ENCODE data around the gene ATP8A2. TPM values are rescaled to one million over a fixed set of nuclear protein-coding genes. Genes with fewer than 3 reads are reported as not detected.

ATP8A2 gene
- total and polyA plus RNA-seq, 3 donors from 2014 or later: 14.2 to 38.3 (median 16.5) TPM

GRCh38 chr13:25379011-25379410, 7.2 kb downstream of the ATP8A2 start:
- no peaks in the 10 kb centered on the region for H3K27me3 ChIP-seq
- WGBS, 2 donors: 29 to 36% methylated on average over 1 of the region's 1 CpG
- H3K36me3 ChIP-seq (ENCODE audit: low read depth, missing control alignments): no peaks in the 10 kb centered on the region
- H3K27ac ChIP-seq: no peak overlapping the region
- H3K4me3 ChIP-seq: no peak overlapping the region
- no peaks in the 10 kb centered on the region for H3K9me3 ChIP-seq
- TF ChIP-seq POLR2A (IDR thresholded peaks at IDR 0.05): no peak
- TF ChIP-seq, protein P1, sequence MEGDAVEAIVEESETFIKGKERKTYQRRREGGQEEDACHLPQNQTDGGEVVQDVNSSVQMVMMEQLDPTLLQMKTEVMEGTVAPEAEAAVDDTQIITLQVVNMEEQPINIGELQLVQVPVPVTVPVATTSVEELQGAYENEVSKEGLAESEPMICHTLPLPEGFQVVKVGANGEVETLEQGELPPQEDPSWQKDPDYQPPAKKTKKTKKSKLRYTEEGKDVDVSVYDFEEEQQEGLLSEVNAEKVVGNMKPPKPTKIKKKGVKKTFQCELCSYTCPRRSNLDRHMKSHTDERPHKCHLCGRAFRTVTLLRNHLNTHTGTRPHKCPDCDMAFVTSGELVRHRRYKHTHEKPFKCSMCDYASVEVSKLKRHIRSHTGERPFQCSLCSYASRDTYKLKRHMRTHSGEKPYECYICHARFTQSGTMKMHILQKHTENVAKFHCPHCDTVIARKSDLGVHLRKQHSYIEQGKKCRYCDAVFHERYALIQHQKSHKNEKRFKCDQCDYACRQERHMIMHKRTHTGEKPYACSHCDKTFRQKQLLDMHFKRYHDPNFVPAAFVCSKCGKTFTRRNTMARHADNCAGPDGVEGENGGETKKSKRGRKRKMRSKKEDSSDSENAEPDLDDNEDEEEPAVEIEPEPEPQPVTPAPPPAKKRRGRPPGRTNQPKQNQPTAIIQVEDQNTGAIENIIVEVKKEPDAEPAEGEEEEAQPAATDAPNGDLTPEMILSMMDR (IDR thresholded peaks at IDR 0.05): no peak
- DNase-seq: no peak
- intact Hi-C loops (cut with DNase I; ENCODE audit: low total_unique reads): no loop called here
- no peaks in the 10 kb centered on the region for H3K4me1 ChIP-seq

- no peak for DNase-seq
- Histone ChIP-seq H3K4me1 (no peaks in the 10 kb centered on the region), H3K27me3 (no peaks in the 10 kb centered on the region), H3K9me3 (no peaks in the 10 kb centered on the region), H3K36me3 (ENCODE audit: low read depth, missing control alignments) (no peaks in the 10 kb centered on the region), H3K4me3 (no peak overlapping the region), H3K27ac (no peak overlapping the region)
- intact Hi-C loops (cut with DNase I; ENCODE audit: low total_unique reads): no loop called here
- 80 to 85% methylated on average over 4 of the region's 4 CpGs for WGBS, 2 donors
- TF ChIP-seq, protein P1 (IDR thresholded peaks at IDR 0.05): no peak
- no peak for TF ChIP-seq POLR2A (IDR thresholded peaks at IDR 0.05)
Observed at GRCh38 chr13:25380082-25380481, 8.3 kb downstream of the ATP8A2 start.

- intact Hi-C loops (cut with DNase I; ENCODE audit: low total_unique reads): no loop called here
- DNase-seq: no peak
- no peaks in the 10 kb centered on the region for H3K27me3 ChIP-seq
- 45 to 56% methylated on average over 7 of the region's 7 CpGs for WGBS, 2 donors
- H3K36me3 ChIP-seq (ENCODE audit: low read depth, missing control alignments): no peaks in the 10 kb centered on the region
- H3K4me1 ChIP-seq: no peaks in the 10 kb centered on the region
- TF ChIP-seq POLR2A (IDR thresholded peaks at IDR 0.05): no peak
- TF ChIP-seq, protein P1 (IDR thresholded peaks at IDR 0.05): no peak
- no peak overlapping the region for H3K27ac ChIP-seq
- no peak overlapping the region for H3K4me3 ChIP-seq
- H3K9me3 ChIP-seq: no peaks in the 10 kb centered on the region
Observed at GRCh38 chr13:25380741-25381324, 9.1 kb downstream of the ATP8A2 start.

- intact Hi-C loops (cut with DNase I; ENCODE audit: low total_unique reads): no loop called here
- H3K27ac ChIP-seq: no peak overlapping the region
- H3K4me3 ChIP-seq: no peak overlapping the region
- no peaks in the 10 kb centered on the region for H3K36me3 ChIP-seq (ENCODE audit: low read depth, missing control alignments)
- no peaks in the 10 kb centered on the region for H3K27me3 ChIP-seq
- no peak for DNase-seq
- no peaks in the 10 kb centered on the region for H3K4me1 ChIP-seq
- 61 to 70% methylated on average over 4 of the region's 4 CpGs for WGBS, 2 donors
- no peaks in the 10 kb centered on the region for H3K9me3 ChIP-seq
- TF ChIP-seq, protein P1 (IDR thresholded peaks at IDR 0.05): no peak
- TF ChIP-seq POLR2A (IDR thresholded peaks at IDR 0.05): no peak
Observed at GRCh38 chr13:25384758-25385410, 13.1 kb downstream of the ATP8A2 start.

GRCh38 chr13:25391932-25392331, 20.2 kb downstream of the ATP8A2 start:
- no peak for DNase-seq
- intact Hi-C loops (cut with DNase I; ENCODE audit: low total_unique reads): no loop called here
- H3K27ac ChIP-seq: no peak overlapping the region
- no peaks in the 10 kb centered on the region for H3K4me1 ChIP-seq
- no peaks in the 10 kb centered on the region for H3K27me3 ChIP-seq
- H3K4me3 ChIP-seq: no peak overlapping the region
- WGBS, 2 donors: 69 to 71% methylated on average over 4 of the region's 4 CpGs
- no peaks in the 10 kb centered on the region for H3K9me3 ChIP-seq
- TF ChIP-seq, protein P1 (IDR thresholded peaks at IDR 0.05): no peak
- TF ChIP-seq POLR2A (IDR thresholded peaks at IDR 0.05): no peak
- no peaks in the 10 kb centered on the region for H3K36me3 ChIP-seq (ENCODE audit: low read depth, missing control alignments)

Measured in testis (tissue), 3 donors.